HEK293 (cell line): Measurements from ENCODE around the gene FAM124A.

Experiments
- GFI1B ChIP-seq: fragments of 450-650 bp; formaldehyde crosslinking; IDR thresholded peaks from 2 replicates; pipeline ENCODE4 v1.5.1; 2016; ENCODE audit warnings: missing biosample characterization, missing genetic modification characterization
- KLF10 ChIP-seq: fragments of 450-650 bp; IDR thresholded peaks from 2 replicates; pipeline ENCODE4 v1.5.1; 2018; ENCODE audit warnings: missing biosample characterization, mild to moderate bottlenecking, missing genetic modification characterization
- MYNN ChIP-seq: fragments of 450-650 bp; formaldehyde crosslinking; IDR thresholded peaks from 2 replicates; pipeline ENCODE4 v1.5.1; 2016; ENCODE audit warnings: missing biosample characterization, missing genetic modification characterization, borderline replicate concordance
- PRDM4 ChIP-seq: fragments of 450-650 bp; formaldehyde crosslinking; IDR thresholded peaks from 2 replicates; pipeline ENCODE4 v1.5.1; 2017; ENCODE audit warnings: missing biosample characterization, missing genetic modification characterization
- ZNF521 ChIP-seq: fragments of 450-650 bp; formaldehyde crosslinking; IDR thresholded peaks from 2 replicates; pipeline ENCODE4 v1.5.1; 2017; ENCODE audit warnings: missing biosample characterization, mild to moderate bottlenecking, missing genetic modification characterization
- ZNF785 ChIP-seq: fragments of 450-650 bp; formaldehyde crosslinking; IDR thresholded peaks from 2 replicates; pipeline ENCODE4 v1.5.1; 2016; ENCODE audit warnings: missing biosample characterization, missing genetic modification characterization
- TF ChIP-seq, protein P1 (sequence below): fragments of 450-650 bp; formaldehyde crosslinking; IDR thresholded peaks from 2 replicates; pipeline ENCODE4 v1.5.1; 2016; ENCODE audit warnings: missing biosample characterization, missing genetic modification characterization

DNA sequence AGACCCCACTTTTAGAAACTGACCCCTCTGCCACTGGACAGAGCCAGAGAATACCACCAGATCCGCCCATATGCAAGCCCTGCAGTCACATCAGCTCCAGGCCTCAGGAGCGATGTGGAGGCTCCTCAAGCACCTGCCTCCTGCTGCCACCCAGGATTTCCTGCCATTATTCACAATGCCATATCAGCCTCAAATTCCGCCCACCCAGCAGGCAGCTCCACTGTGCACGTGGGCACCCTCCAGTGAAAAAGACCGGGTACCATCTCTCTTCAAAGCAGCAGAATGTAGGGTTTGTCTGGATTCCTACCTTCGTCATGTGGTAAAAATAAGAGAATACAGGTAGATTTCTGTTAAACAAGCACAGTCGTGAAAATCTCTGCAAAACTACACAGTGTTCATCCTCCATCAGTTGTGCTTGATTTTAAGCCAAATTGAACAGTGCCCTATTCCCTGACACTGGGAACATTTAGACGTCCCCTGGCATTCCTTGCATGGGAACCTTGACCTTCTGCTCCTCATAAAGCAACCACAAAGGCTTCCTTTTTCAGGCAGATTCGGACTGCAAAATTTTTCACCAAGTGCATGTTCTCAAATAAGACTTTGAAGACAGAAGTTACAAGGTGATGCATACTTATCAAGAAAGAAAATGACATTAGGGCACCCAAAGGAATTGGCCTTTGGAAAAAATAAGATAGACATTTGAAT is 56.4 kb downstream of the FAM124A start:
- no peak for TF ChIP-seq PRDM4
- no peak for TF ChIP-seq GFI1B (tag by site-specific recombination)
- no peak for TF ChIP-seq KLF10
- no peak for TF ChIP-seq ZNF785 (tag by site-specific recombination)
- TF ChIP-seq, protein P1, sequence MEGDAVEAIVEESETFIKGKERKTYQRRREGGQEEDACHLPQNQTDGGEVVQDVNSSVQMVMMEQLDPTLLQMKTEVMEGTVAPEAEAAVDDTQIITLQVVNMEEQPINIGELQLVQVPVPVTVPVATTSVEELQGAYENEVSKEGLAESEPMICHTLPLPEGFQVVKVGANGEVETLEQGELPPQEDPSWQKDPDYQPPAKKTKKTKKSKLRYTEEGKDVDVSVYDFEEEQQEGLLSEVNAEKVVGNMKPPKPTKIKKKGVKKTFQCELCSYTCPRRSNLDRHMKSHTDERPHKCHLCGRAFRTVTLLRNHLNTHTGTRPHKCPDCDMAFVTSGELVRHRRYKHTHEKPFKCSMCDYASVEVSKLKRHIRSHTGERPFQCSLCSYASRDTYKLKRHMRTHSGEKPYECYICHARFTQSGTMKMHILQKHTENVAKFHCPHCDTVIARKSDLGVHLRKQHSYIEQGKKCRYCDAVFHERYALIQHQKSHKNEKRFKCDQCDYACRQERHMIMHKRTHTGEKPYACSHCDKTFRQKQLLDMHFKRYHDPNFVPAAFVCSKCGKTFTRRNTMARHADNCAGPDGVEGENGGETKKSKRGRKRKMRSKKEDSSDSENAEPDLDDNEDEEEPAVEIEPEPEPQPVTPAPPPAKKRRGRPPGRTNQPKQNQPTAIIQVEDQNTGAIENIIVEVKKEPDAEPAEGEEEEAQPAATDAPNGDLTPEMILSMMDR (tag by site-specific recombination), result no peak
- TF ChIP-seq ZNF521 (tag by site-specific recombination), result no peak
- no peak for TF ChIP-seq MYNN
